Activated T-cell treated with anti-CD3 and anti-CD28 coated beads for 4 hours (primary cell): ENCODE data around the gene FAM53B.

Experiments used
- DNase-seq: peaks from one replicate; pipeline ENCODE4 v3.0.0-alpha.2; 2020

Gene FAM53B

GRCh38 chr10:124694481-124695220 is 49.5 kb downstream of the FAM53B start:
- DNase-seq: no peak

GRCh38 chr10:124693801-124694416 is 50.3 kb downstream of the FAM53B start:
- DNase-seq: no peak

GRCh38 chr10:124693396-124693795 is 50.8 kb downstream of the FAM53B start:
- DNase-seq: no peak

GRCh38 chr10:124692100-124692446 is 52.1 kb downstream of the FAM53B start:
- DNase-seq: no peak

- no peak for DNase-seq
These were observed 52.6 kb downstream of the FAM53B start for GRCh38 chr10:124691421-124692099.

GRCh38 chr10:124691002-124691401 is 53.2 kb downstream of the FAM53B start:
- DNase-seq: no peak

GRCh38 chr10:124689911-124690498 is 54.2 kb downstream of the FAM53B start:
- DNase-seq: no peak

GRCh38 chr10:124688889-124689670 is 55.1 kb downstream of the FAM53B start:
- DNase-seq: peak; percentile 29

- DNase-seq: no peak
These were observed 55.8 kb downstream of the FAM53B start for GRCh38 chr10:124688386-124688785.

GRCh38 chr10:124686707-124687376 is 57.3 kb downstream of the FAM53B start:
- DNase-seq: no peak

- DNase-seq: no peak
These were observed 58.9 kb downstream of the FAM53B start for GRCh38 chr10:124685261-124685660.

- no peak for DNase-seq
These were observed 60.4 kb downstream of the FAM53B start for GRCh38 chr10:124683814-124684213.

GRCh38 chr10:124681626-124682552 is 62.3 kb downstream of the FAM53B start:
- DNase-seq: no peak

GRCh38 chr10:124681091-124681490 is 63.1 kb downstream of the FAM53B start:
- DNase-seq: no peak

GRCh38 chr10:124680675-124681074 is 63.5 kb downstream of the FAM53B start:
- DNase-seq: no peak

GRCh38 chr10:124679401-124679800 is 64.8 kb downstream of the FAM53B start:
- DNase-seq: no peak

- peak; percentile 36 for DNase-seq
These were observed 65.5 kb downstream of the FAM53B start for GRCh38 chr10:124678557-124679240.

- no peak for DNase-seq
These were observed 66.2 kb downstream of the FAM53B start for GRCh38 chr10:124677749-124678556.

- no peak for DNase-seq
These were observed 66.9 kb downstream of the FAM53B start for GRCh38 chr10:124677293-124677699.
